Body of pancreas (tissue), 4 donors: ENCODE measurements around the gene SH2B3.

Experiments used
- POLR2A ChIP-seq, 3 donors: fragments of 450-650 bp; IDR thresholded peaks; one replicate each; pipeline ENCODE4 v1.6.1; 2016; ENCODE audit warnings: antibody characterized with exemption in 3 of 3, mild to moderate bottlenecking in 2 of 3
- TF ChIP-seq, protein P1 (sequence below), 7 experiments: fragments of 450-650 bp in 4 of 7; fragments of 200-600 bp in 3 of 7; sonication (generic) in 3 of 7; IDR thresholded peaks; one replicate each; pipeline ENCODE4 v1.5.1; 2016 to 2019; ENCODE audit warnings: antibody characterized with exemption in 7 of 7

DNA sequence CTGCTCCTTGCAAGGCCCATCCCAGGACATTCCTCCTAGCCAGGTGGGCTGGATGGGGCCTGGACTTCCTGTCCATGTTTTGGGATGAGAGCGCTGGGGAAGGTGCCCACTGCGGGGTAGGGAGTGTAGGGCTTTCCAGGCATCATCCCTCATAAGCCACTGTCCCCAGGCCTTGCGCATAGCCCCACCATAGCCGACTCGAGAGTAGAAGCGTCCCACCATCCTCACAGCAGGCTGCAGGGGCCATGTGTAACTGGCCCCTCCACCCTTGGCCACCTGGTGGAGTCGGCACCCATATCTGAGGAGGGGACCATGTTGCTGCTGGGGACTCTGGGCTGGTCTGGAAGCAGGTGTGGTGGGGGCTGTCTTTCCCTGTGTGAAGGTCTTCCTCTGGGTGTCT is 30.5 kb downstream of the SH2B3 start:
- TF ChIP-seq, protein P1, sequence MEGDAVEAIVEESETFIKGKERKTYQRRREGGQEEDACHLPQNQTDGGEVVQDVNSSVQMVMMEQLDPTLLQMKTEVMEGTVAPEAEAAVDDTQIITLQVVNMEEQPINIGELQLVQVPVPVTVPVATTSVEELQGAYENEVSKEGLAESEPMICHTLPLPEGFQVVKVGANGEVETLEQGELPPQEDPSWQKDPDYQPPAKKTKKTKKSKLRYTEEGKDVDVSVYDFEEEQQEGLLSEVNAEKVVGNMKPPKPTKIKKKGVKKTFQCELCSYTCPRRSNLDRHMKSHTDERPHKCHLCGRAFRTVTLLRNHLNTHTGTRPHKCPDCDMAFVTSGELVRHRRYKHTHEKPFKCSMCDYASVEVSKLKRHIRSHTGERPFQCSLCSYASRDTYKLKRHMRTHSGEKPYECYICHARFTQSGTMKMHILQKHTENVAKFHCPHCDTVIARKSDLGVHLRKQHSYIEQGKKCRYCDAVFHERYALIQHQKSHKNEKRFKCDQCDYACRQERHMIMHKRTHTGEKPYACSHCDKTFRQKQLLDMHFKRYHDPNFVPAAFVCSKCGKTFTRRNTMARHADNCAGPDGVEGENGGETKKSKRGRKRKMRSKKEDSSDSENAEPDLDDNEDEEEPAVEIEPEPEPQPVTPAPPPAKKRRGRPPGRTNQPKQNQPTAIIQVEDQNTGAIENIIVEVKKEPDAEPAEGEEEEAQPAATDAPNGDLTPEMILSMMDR (IDR thresholded peaks at IDR 0.05), result no peak
- no peak for TF ChIP-seq POLR2A (IDR thresholded peaks at IDR 0.05)
